ENCODE measurements around the gene NSMCE3. TPM values are rescaled to one million over a fixed set of nuclear protein-coding genes. Genes with fewer than 3 reads are reported as not detected.

Gene NSMCE3
- total RNA-seq, 2 experiments from 2014 or later: 9.4 to 10.0 TPM

DNA sequence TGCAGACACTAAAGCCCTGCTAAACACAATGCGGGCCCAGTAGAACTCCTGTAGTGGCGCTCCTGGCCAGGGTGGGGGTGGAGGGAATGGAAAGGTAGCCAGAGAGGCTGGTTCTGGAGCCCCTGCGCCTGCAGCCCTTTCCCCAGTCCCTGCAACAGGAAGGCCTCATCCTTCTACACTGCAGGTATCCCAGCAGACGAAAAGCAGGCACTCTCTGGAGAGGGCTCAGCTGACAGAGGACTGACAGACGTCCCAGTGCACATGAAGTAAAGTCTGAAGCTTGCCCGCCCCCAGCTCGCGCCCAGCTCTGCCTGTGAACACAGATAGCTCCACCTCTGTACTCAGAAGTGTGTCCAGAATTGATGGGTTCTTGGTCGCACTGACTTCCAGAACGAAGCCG is 46.0 kb downstream of the NSMCE3 start:
- Mint-ChIP-seq H3K4me1 (no peaks in the 10 kb centered on the region), H3K9me3 (no peaks in the 10 kb centered on the region), H3K4me3 (no peak overlapping the region), H3K27ac (no peak overlapping the region), H3K36me3 (ENCODE audit: low read depth) (no peaks in the 10 kb centered on the region), H3K27me3 (peaks cover 16% of the 10 kb centered on the region)
- no peak for DNase-seq
- POLR2A ChIA-PET: no interaction called here
- CTCF ChIA-PET: no interaction called here

DNA sequence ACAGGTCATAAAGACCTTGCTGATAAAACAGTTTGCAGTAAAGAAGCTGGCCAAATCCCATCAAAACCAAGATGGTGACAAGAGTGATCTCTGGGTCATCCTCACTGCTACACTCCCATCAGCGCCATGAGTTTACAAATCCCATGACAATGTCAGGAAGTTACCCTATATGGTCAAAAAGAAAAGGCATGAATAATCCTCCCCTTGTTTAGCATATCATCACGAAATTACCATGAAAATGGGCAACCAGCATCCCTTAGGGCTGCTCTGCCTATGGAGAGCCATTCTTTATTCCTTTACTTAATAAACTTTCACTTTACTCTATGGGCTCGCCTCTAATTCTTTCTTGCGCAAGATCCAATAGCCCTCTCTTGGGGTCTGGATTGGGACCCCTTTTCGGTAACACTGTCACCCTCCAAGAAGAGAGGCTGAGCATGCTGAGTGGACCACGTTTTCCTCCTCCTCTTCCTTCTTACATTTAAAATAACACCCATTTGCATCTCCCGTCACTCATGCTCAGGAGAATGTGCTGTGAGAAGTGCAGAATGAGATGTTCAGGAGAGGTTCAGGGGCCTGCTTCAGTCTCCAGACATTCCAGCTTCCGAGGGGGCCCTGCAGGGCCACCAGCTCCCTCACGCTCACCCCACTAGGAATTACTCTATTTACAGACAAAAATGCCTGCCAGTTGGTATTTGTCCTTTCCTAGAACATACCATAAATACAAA is 47.3 kb downstream of the NSMCE3 start:
- ChIA-PET POLR2A (no interaction called here), CTCF (no interaction called here)
- H3K27me3 Mint-ChIP-seq: peaks cover 16% of the 10 kb centered on the region
- H3K27ac Mint-ChIP-seq: no peak overlapping the region
- no peaks in the 10 kb centered on the region for H3K4me1 Mint-ChIP-seq
- DNase-seq: no peak
- no peaks in the 10 kb centered on the region for H3K9me3 Mint-ChIP-seq
- H3K4me3 Mint-ChIP-seq: no peak overlapping the region
- H3K36me3 Mint-ChIP-seq (ENCODE audit: low read depth): no peaks in the 10 kb centered on the region

DNA sequence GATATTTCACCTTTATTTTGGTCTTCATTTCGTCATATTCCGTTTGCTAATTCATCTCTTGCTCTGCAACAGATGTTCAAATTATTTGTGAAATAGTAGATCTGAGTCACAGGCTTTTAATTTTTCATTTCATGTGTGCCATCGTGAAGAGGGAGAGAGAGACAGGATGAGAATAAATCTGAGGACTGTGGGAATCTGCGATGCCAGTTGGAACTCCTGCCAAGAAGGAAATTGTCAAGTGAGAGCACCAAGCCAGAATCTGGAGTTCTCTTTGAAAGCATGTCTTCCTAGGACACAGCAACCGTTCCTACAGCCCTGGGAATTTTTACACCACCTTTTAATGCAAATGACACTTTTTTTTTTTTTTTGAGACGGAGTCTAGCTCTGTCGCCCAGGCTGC is 48.8 kb downstream of the NSMCE3 start:
- no peaks in the 10 kb centered on the region for H3K4me1 Mint-ChIP-seq
- POLR2A ChIA-PET: no interaction called here
- peaks cover 13% of the 10 kb centered on the region for H3K27me3 Mint-ChIP-seq
- H3K4me3 Mint-ChIP-seq: no peak overlapping the region
- no peak overlapping the region for H3K27ac Mint-ChIP-seq
- no peaks in the 10 kb centered on the region for H3K9me3 Mint-ChIP-seq
- DNase-seq: no peak
- CTCF ChIA-PET: no interaction called here
- no peaks in the 10 kb centered on the region for H3K36me3 Mint-ChIP-seq (ENCODE audit: low read depth)

DNA sequence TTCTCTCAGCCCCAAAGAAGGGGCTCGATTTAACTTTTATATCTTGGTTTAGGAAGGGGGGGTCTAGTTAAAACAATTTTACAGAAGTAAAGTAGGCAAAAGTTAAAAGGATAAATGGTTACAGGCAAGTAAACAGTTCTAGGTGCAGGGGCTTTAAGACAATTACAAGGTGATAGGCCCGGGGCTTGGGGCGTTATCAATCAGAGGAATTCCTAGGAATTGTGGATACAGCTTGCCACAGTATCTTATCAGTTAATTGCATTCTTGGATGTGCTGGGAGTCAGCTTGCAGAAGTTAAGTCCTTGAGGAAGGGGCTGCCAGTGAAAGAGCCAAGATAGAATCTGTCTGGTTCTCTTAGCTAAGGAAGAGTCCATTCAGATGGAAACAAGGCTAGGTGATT is 52.7 kb downstream of the NSMCE3 start:
- ChIA-PET POLR2A (no interaction called here), CTCF (no interaction called here)
- Mint-ChIP-seq H3K4me3 (no peak overlapping the region), H3K9me3 (no peaks in the 10 kb centered on the region), H3K4me1 (no peaks in the 10 kb centered on the region), H3K27me3 (peaks cover 18% of the 10 kb centered on the region), H3K27ac (no peak overlapping the region), H3K36me3 (ENCODE audit: low read depth) (no peaks in the 10 kb centered on the region)
- DNase-seq: no peak
